ENCODE results near the gene KISS1. TPM values are rescaled to one million over a fixed set of nuclear protein-coding genes. Genes with fewer than 3 reads are reported as not detected.

Gene KISS1
- total and polyA plus RNA-seq, 2 of the 4 experiments (the other 2 are of a cell fraction) = 11.7 to 27.3 TPM

GRCh38 chr1:204241914-204242313, 45.6 kb upstream of the KISS1 start:
- no peak overlapping the region for H2BK5ac ChIP-seq (ENCODE audit: low read depth, low read length, poor library complexity, severe bottlenecking)
- H2BK20ac ChIP-seq (ENCODE audit: low read depth, low read length) = no peak overlapping the region
- no peak overlapping the region for H2BK120ac ChIP-seq (ENCODE audit: low read depth, low read length)
- no peak overlapping the region for H2AFZ ChIP-seq (replicated peaks; ENCODE audit: low read length, poor library complexity)
- 92% methylated on average over 3 of the region's 5 CpGs; no CpG with 5 or more reads in 1 of the 2 experiments for WGBS, 2 experiments (ENCODE audit: extremely low coverage in 2 of 2, insufficient read length in 1 of 2)
- no peaks in the 10 kb centered on the region for H3K9me3 ChIP-seq (ENCODE audit: control insufficient read depth, insufficient read depth, low read length)
- no peak overlapping the region for H4K8ac ChIP-seq (ENCODE audit: low read depth in 2 of 2, low read length in 2 of 2)
- in situ Hi-C loops (cut with MboI; ENCODE audit: low sequenced_read_pairs) = no loop called here
- BruUV-seq (replicated peaks) = no TSS peak
- H4K5ac ChIP-seq (ENCODE audit: low read depth, low read length) = no peak overlapping the region
- H3K79me1 ChIP-seq (ENCODE audit: low read depth in 1 of 2, low read length in 2 of 2) = no peaks in the 10 kb centered on the region
- H3K18ac ChIP-seq (ENCODE audit: low read depth, low read length) = no peak overlapping the region
- intact Hi-C loops (cut with micrococcal nuclease) = no loop called here
- no peaks in the 10 kb centered on the region for H4K20me1 ChIP-seq (ENCODE audit: insufficient read depth, low read length)
- H3K4me2 ChIP-seq (ENCODE audit: low read depth, low read length) = no peak overlapping the region
- no peak for ATAC-seq (ENCODE audit: low read depth)
- ChIA-PET CTCF (interaction anchor here (1.1 kb wide), 1 partner anchor 35 kb away, joined by 4 read pairs; no protein-coding TSS in a partner anchor), POLR2A (ENCODE audit: unreplicated experiment) (no interaction called here)
- no peaks in the 10 kb centered on the region for H3K27me3 ChIP-seq (ENCODE audit: control insufficient read depth, insufficient read depth, low read length)
- H3K9me1 ChIP-seq (ENCODE audit: insufficient read depth, low read length) = no peaks in the 10 kb centered on the region
- no peak overlapping the region for H3K23ac ChIP-seq (ENCODE audit: low read depth, low read length)
- peaks cover 11% of the 10 kb centered on the region for H3K36me3 ChIP-seq (ENCODE audit: control insufficient read depth, insufficient read depth, low read length)
- no peak for DNase-seq
- H3K56ac ChIP-seq (ENCODE audit: extremely low read depth, insufficient read depth, low read length) = no peak overlapping the region
- dilution Hi-C loops (cut with HindIII; ENCODE audit: low sequenced_read_pairs, unreplicated experiment) = no loop called here
- H2AK5ac ChIP-seq (ENCODE audit: low read depth, low read length) = no peak overlapping the region
- no peak overlapping the region for H3K14ac ChIP-seq (replicated peaks; ENCODE audit: low read depth, low read length)
- no peak overlapping the region for H4K91ac ChIP-seq (ENCODE audit: insufficient read depth, low read depth, low read length)
- H2AK9ac ChIP-seq (replicated peaks; ENCODE audit: low read depth, low read length, poor library complexity) = no peak overlapping the region
- H3K4ac ChIP-seq (ENCODE audit: low read depth, low read length) = no peak overlapping the region
- no peaks in the 10 kb centered on the region for H3K4me1 ChIP-seq (ENCODE audit: control insufficient read depth, insufficient read depth, low read length)
- no peak overlapping the region for H2BK15ac ChIP-seq (ENCODE audit: low read depth, low read length)
- no peak overlapping the region for H3K27ac ChIP-seq (ENCODE audit: insufficient read depth, low read length)
- TF ChIP-seq CTCF (conservative IDR thresholded peaks at IDR 0.05; ENCODE audit: low read depth, low read length) (no peak), RFX5 (IDR thresholded peaks at IDR 0.05; ENCODE audit: low read depth, low read length) (no peak), FOS (IDR thresholded peaks at IDR 0.05; ENCODE audit: low read depth, low read length) (no peak), USF2 (IDR thresholded peaks at IDR 0.05; ENCODE audit: low read depth, low read length) (no peak), NFE2L2 (IDR thresholded peaks at IDR 0.05; ENCODE audit: low read depth, low read length) (no peak), RCOR1 (IDR thresholded peaks at IDR 0.05; ENCODE audit: insufficient replicate concordance, low read length) (no peak), RAD21 (IDR thresholded peaks at IDR 0.05; ENCODE audit: low read length) (no peak), CEBPB (IDR thresholded peaks at IDR 0.05; ENCODE audit: low read depth, low read length) (no peak), MXI1 (IDR thresholded peaks at IDR 0.05; ENCODE audit: borderline replicate concordance, low read depth, low read length) (no peak), MAZ (IDR thresholded peaks at IDR 0.05; ENCODE audit: borderline replicate concordance, low read depth, low read length) (no peak), MAFK (IDR thresholded peaks at IDR 0.05; ENCODE audit: low read depth, low read length) (no peak), POLR2A (IDR thresholded peaks at IDR 0.05; ENCODE audit: low read depth, low read length) (no peak), BHLHE40 (IDR thresholded peaks at IDR 0.05; ENCODE audit: low read depth, low read length) (no peak), CHD1 (IDR thresholded peaks at IDR 0.05; ENCODE audit: low read depth, low read length) (no peak), ELK1 (IDR thresholded peaks at IDR 0.05; ENCODE audit: borderline replicate concordance, low read depth, low read length) (no peak), SMC3 (IDR thresholded peaks at IDR 0.05; ENCODE audit: low read depth, low read length) (no peak)
- H3K9ac ChIP-seq (ENCODE audit: low read depth, low read length) = no peak overlapping the region
- H3K4me3 ChIP-seq (ENCODE audit: insufficient read depth, low read depth, low read length) = no peak overlapping the region

Measured in IMR-90 (cell line).